Measurements from ENCODE around the gene GRID2IP. TPM values are rescaled to one million over a fixed set of nuclear protein-coding genes. Genes with fewer than 3 reads are reported as not detected.
"Not testable (repeated sequence)": the region's sequence is repeated elsewhere in the genome, so short reads cannot be mapped to it uniquely, and the experiment has no call there.

Gene GRID2IP
- total and polyA plus RNA-seq, 2 donors from 2014 or later, result 0.11 to 0.76 TPM

DNA sequence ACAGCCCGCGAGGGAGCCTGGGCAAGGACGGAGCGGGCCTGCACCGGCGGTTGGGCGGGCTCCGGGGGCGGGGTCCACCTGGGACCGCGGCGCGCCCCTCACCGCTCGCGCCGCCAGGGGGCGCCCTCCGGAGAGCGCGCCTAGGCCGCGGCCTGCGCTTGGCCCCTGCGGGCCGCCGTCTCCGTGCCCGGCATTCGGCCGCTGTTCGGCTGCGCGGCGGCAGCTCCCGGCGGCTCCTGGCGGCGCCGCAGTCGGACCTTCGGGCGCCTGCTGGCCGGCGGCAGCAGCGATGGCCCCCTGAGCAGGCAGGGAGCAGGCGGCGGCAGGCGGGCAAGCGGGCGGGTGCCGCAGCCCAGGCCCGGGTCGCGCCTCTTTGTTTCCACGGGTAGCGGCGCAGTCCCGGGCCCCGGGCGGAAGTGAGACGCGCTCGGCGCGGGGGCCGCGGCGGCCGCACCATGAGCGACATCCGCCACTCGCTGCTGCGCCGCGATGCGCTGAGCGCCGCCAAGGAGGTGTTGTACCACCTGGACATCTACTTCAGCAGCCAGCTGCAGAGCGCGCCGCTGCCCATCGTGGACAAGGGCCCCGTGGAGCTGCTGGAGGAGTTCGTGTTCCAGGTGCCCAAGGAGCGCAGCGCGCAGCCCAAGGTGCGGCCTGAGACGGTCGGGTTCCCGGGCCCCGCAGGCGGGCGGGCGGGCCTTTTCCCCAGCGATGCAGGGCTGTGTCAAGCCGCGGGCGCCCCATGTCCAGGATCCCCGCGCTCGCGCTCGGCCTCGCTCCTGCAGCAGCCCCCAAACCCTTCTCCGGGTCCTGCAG lies 38.8 kb upstream of the GRID2IP start, which contains the start of gene INTS15:
Gene INTS15, plus strand, starts transcription at position 193 of the 816 bp plus-strand sequence. Its CDS starts 263 bp downstream, at position 456.
- peaks cover 0 to 5% (median 4%) of the 10 kb centered on the region in 3 donors for H3K4me1 ChIP-seq (ENCODE audit: control insufficient read depth in 2 of 3, insufficient read depth in 2 of 3, low read depth in 1 of 3, low read length in 3 of 3)
- H3K27me3 ChIP-seq (ENCODE audit: control insufficient read depth, insufficient read depth, low read length), result no peaks in the 10 kb centered on the region
- FAIRE-seq (no peak), DNase-seq (peak; percentile 83 to 93 (median 89))
- H3K36me3 ChIP-seq (ENCODE audit: control insufficient read depth in 2 of 3, insufficient read depth in 3 of 3, low read length in 3 of 3), result peaks cover under 1 to 23% (median 8%) of the 10 kb centered on the region in 3 donors
- H3K4me3 ChIP-seq (ENCODE audit: low read length in 3 of 3), result peak within 1 kb of the TSS; percentile 65 to 81 (median 74)
- H3K9ac ChIP-seq (ENCODE audit: low read length in 3 of 3), result peak within 1 kb of the TSS; percentile 20 to 86 (median 45)
- TF ChIP-seq, protein P1, sequence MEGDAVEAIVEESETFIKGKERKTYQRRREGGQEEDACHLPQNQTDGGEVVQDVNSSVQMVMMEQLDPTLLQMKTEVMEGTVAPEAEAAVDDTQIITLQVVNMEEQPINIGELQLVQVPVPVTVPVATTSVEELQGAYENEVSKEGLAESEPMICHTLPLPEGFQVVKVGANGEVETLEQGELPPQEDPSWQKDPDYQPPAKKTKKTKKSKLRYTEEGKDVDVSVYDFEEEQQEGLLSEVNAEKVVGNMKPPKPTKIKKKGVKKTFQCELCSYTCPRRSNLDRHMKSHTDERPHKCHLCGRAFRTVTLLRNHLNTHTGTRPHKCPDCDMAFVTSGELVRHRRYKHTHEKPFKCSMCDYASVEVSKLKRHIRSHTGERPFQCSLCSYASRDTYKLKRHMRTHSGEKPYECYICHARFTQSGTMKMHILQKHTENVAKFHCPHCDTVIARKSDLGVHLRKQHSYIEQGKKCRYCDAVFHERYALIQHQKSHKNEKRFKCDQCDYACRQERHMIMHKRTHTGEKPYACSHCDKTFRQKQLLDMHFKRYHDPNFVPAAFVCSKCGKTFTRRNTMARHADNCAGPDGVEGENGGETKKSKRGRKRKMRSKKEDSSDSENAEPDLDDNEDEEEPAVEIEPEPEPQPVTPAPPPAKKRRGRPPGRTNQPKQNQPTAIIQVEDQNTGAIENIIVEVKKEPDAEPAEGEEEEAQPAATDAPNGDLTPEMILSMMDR (IDR thresholded peaks at IDR 0.05; ENCODE audit: borderline replicate concordance, extremely low read depth, insufficient read depth), result peak; percentile 80
- H3K27ac ChIP-seq (ENCODE audit: low read depth in 2 of 2, low read length in 2 of 2), result peak within 1 kb of the TSS; percentile 8 to 51
- intact Hi-C loops (cut with DNase I), result no loop called here
- H3K9me3 ChIP-seq (ENCODE audit: control insufficient read depth in 2 of 3, insufficient read depth in 1 of 3, low read length in 3 of 3), result no peaks in the 10 kb centered on the region

DNA sequence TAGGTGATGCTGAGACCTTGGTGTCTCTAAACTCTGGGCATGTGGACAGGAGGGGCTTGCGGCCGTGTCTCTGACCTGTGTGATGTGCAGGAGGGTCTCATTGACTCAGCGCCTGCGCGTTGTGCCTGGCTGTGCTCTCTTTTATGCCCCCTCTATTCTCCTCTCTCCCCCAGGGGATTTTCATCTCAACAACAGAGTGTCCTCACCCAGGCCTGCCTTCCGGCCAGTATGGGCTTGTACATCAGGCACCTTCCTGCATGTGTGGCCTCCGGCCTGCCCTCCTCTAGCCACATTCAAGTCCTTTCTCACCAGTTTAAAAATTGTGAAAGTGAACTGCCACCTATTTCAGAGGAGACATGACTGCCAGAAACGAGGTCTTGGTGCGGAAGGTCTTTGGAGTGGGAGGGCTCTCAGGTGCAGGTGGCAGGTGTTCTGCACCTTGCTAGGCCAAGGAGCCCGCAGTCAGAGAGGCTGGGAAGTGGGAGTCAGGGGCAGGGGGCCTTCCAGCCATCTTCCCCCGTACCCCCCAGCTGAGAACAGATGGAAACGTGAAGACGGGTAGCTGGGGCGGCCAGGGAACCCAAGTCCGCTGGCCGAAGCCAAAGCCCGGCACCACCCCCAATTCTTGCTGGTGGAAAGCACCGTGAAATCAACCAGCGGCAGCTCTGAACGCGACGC lies 38.0 kb upstream of the GRID2IP start:
- H3K9ac ChIP-seq (ENCODE audit: low read length in 3 of 3), result no peak overlapping the region
- DNase-seq (peak in 2 of 5 donors; percentile 5 to 69), FAIRE-seq (no peak)
- TF ChIP-seq, protein P1 (IDR thresholded peaks at IDR 0.05; ENCODE audit: borderline replicate concordance, extremely low read depth, insufficient read depth), result no peak
- intact Hi-C loops (cut with DNase I), result no loop called here
- H3K4me1 ChIP-seq (ENCODE audit: control insufficient read depth in 2 of 3, insufficient read depth in 2 of 3, low read depth in 1 of 3, low read length in 3 of 3), result peaks cover 0 to 5% (median 4%) of the 10 kb centered on the region in 3 donors
- H3K27ac ChIP-seq (ENCODE audit: low read depth in 2 of 2, low read length in 2 of 2), result no peak overlapping the region
- H3K27me3 ChIP-seq (ENCODE audit: control insufficient read depth, insufficient read depth, low read length), result no peaks in the 10 kb centered on the region
- peaks cover 0 to 22% (median 11%) of the 10 kb centered on the region in 3 donors for H3K36me3 ChIP-seq (ENCODE audit: control insufficient read depth in 2 of 3, insufficient read depth in 3 of 3, low read length in 3 of 3)
- H3K9me3 ChIP-seq (ENCODE audit: control insufficient read depth in 2 of 3, insufficient read depth in 1 of 3, low read length in 3 of 3), result no peaks in the 10 kb centered on the region
- peak overlapping the region in 1 of 3 donors; percentile 7 for H3K4me3 ChIP-seq (ENCODE audit: low read length in 3 of 3)

DNA sequence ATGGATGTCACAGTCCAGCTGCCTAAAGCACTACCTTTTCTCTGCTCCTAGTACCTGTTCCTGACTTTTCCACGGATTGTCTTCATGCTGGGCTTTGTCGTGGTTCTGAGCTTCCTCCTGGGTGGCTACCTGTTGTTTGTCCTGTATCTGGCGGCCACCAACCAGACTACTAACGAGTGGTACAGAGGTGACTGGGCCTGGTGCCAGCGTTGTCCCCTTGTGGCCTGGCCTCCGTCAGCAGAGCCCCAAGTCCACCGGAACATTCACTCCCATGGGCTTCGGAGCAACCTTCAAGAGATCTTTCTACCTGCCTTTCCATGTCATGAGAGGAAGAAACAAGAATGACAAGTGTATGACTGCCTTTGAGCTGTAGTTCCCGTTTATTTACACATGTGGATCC lies 37.3 kb upstream of the GRID2IP start:
- H3K27ac ChIP-seq (ENCODE audit: low read depth in 2 of 2, low read length in 2 of 2), result no peak overlapping the region
- H3K4me1 ChIP-seq (ENCODE audit: control insufficient read depth in 2 of 3, insufficient read depth in 2 of 3, low read depth in 1 of 3, low read length in 3 of 3), result peaks cover 0 to 5% (median 4%) of the 10 kb centered on the region in 3 donors
- FAIRE-seq (no peak), DNase-seq (no peak)
- intact Hi-C loops (cut with DNase I), result no loop called here
- no peaks in the 10 kb centered on the region for H3K27me3 ChIP-seq (ENCODE audit: control insufficient read depth, insufficient read depth, low read length)
- peaks cover 0 to 21% (median 11%) of the 10 kb centered on the region in 3 donors for H3K36me3 ChIP-seq (ENCODE audit: control insufficient read depth in 2 of 3, insufficient read depth in 3 of 3, low read length in 3 of 3)
- H3K4me3 ChIP-seq (ENCODE audit: low read length in 3 of 3), result no peak overlapping the region
- no peaks in the 10 kb centered on the region for H3K9me3 ChIP-seq (ENCODE audit: control insufficient read depth in 2 of 3, insufficient read depth in 1 of 3, low read length in 3 of 3)
- H3K9ac ChIP-seq (ENCODE audit: low read length in 3 of 3), result no peak overlapping the region
- TF ChIP-seq, protein P1 (IDR thresholded peaks at IDR 0.05; ENCODE audit: borderline replicate concordance, extremely low read depth, insufficient read depth), result no peak

DNA sequence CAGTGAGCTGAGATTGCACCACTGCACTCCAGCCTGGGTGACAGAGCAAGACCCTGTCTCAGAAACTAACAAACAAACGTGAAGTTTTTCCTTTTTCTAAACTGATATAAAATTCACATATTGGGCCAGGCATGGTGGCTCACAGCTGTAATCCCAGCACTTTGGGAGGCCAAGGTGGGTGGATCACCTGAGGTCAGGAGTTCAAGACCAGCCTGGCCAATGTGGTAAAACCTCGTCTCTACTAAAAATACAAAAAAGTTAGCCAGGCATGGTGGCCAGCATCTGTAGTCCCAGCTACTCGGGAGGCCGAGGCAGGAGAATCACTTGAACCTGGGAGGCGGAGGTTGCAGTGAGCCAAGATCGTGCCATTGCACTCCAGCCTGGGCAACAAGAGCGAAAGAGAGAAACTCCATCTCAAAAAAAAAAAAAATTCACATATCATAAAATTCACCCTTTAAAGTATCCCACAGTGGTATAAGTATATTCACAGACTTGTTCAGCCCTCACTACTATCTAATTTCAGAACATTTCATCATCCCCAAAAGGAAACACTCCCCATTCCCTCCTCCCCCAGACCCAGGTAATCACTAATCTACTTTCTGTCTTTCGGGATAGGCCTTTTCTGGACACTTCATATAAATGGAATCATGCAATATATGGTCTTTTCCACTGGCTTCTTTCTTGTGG lies 34.6 kb upstream of the GRID2IP start:
- FAIRE-seq; intact Hi-C loops (cut with DNase I); H3K9me3 ChIP-seq (ENCODE audit: control insufficient read depth in 2 of 3, insufficient read depth in 1 of 3, low read length in 3 of 3); H3K27ac ChIP-seq (ENCODE audit: low read depth in 2 of 2, low read length in 2 of 2); H3K4me3 ChIP-seq (ENCODE audit: low read length in 3 of 3); H3K9ac ChIP-seq (ENCODE audit: low read length in 3 of 3); H3K27me3 ChIP-seq (ENCODE audit: control insufficient read depth, insufficient read depth, low read length); H3K4me1 ChIP-seq (ENCODE audit: control insufficient read depth in 2 of 3, insufficient read depth in 2 of 3, low read depth in 1 of 3, low read length in 3 of 3); DNase-seq: not testable (repeated sequence)
- H3K36me3 ChIP-seq (ENCODE audit: control insufficient read depth in 2 of 3, insufficient read depth in 3 of 3, low read length in 3 of 3), result peaks cover 0 to 44% (median 17%) of the 10 kb centered on the region in 3 donors
